Measurements from ENCODE around the gene ORMDL3.

Gene ORMDL3

GRCh38 chr17:39970157-39970692 lies 42.8 kb upstream of the ORMDL3 start:
- Histone ChIP-seq H3K4me3 (replicated peaks; ENCODE audit: insufficient read depth, low read length) (no peak overlapping the region), H3K27ac (replicated peaks) (no peak overlapping the region), H3K27me3 (ENCODE audit: insufficient read depth, poor library complexity, severe bottlenecking) (no peaks in the 10 kb centered on the region)
- TF ChIP-seq GABPA (IDR thresholded peaks at IDR 0.05; ENCODE audit: low read depth) (no peak), REST (IDR thresholded peaks at IDR 0.05; ENCODE audit: insufficient replicate concordance, low read depth) (no peak), SPI1 (IDR thresholded peaks at IDR 0.05; ENCODE audit: borderline replicate concordance, low read depth) (no peak), POLR2AphosphoS5 (IDR thresholded peaks at IDR 0.05; ENCODE audit: low read depth) (no peak), CTCF (IDR thresholded peaks at IDR 0.05; ENCODE audit: insufficient read depth, low read length) (no peak)
- no peak for DNase-seq (ENCODE audit: low read depth in 1 of 2, low spot score in 1 of 2)

- no peak for TF ChIP-seq CTCF (IDR thresholded peaks at IDR 0.05; ENCODE audit: insufficient read depth, low read length)
- Histone ChIP-seq H3K27me3 (ENCODE audit: insufficient read depth, poor library complexity, severe bottlenecking) (no peaks in the 10 kb centered on the region), H3K4me3 (replicated peaks; ENCODE audit: insufficient read depth, low read length) (no peak overlapping the region), H3K27ac (replicated peaks) (no peak overlapping the region)
- peak in 1 of 2 experiments; percentile 45 for DNase-seq (ENCODE audit: low read depth in 1 of 2, low spot score in 1 of 2)
These were observed 42.0 kb upstream of the ORMDL3 start for GRCh38 chr17:39969375-39969774.

- Histone ChIP-seq H3K27ac (replicated peaks) (no peak overlapping the region), H3K4me3 (replicated peaks; ENCODE audit: insufficient read depth, low read length) (no peak overlapping the region), H3K27me3 (ENCODE audit: insufficient read depth, poor library complexity, severe bottlenecking) (no peaks in the 10 kb centered on the region)
- no peak for DNase-seq (ENCODE audit: low read depth in 1 of 2, low spot score in 1 of 2)
- TF ChIP-seq CTCF (IDR thresholded peaks at IDR 0.05; ENCODE audit: insufficient read depth, low read length) (no peak), POLR2AphosphoS5 (IDR thresholded peaks at IDR 0.05; ENCODE audit: low read depth) (no peak), GABPA (IDR thresholded peaks at IDR 0.05; ENCODE audit: low read depth) (no peak), REST (IDR thresholded peaks at IDR 0.05; ENCODE audit: insufficient replicate concordance, low read depth) (no peak), SPI1 (IDR thresholded peaks at IDR 0.05; ENCODE audit: borderline replicate concordance, low read depth) (no peak)
These were observed 41.4 kb upstream of the ORMDL3 start for GRCh38 chr17:39968761-39969160.

GRCh38 chr17:39966771-39967170 lies 39.4 kb upstream of the ORMDL3 start:
- Histone ChIP-seq H3K27ac (replicated peaks) (peak overlapping the region; percentile 70), H3K27me3 (ENCODE audit: insufficient read depth, poor library complexity, severe bottlenecking) (no peaks in the 10 kb centered on the region), H3K4me3 (replicated peaks; ENCODE audit: insufficient read depth, low read length) (no peak overlapping the region)
- no peak for DNase-seq (ENCODE audit: low read depth in 1 of 2, low spot score in 1 of 2)
- no peak for TF ChIP-seq SPI1 (IDR thresholded peaks at IDR 0.05; ENCODE audit: borderline replicate concordance, low read depth)
- no peak for TF ChIP-seq POLR2AphosphoS5 (IDR thresholded peaks at IDR 0.05; ENCODE audit: low read depth)
- TF ChIP-seq CTCF (IDR thresholded peaks at IDR 0.05; ENCODE audit: insufficient read depth, low read length): no peak
- no peak for TF ChIP-seq GABPA (IDR thresholded peaks at IDR 0.05; ENCODE audit: low read depth)
- TF ChIP-seq REST (IDR thresholded peaks at IDR 0.05; ENCODE audit: insufficient replicate concordance, low read depth): no peak

All from HL-60 (cell line).